Fibroblast of skin of abdomen (primary cell): Measurements from ENCODE around the gene SYNJ2.
A peak's percentile ranks its signal among the peaks of the same experiment; 100 is the strongest.

ENCODE experiments used
- DNase-seq: peaks from one replicate; pipeline ENCODE4 v3.0.0-alpha.2; 2013

Gene SYNJ2

GRCh38 chr6:157997893-157998608 is 16.4 kb downstream of the SYNJ2 start:
- no peak for DNase-seq

DNA sequence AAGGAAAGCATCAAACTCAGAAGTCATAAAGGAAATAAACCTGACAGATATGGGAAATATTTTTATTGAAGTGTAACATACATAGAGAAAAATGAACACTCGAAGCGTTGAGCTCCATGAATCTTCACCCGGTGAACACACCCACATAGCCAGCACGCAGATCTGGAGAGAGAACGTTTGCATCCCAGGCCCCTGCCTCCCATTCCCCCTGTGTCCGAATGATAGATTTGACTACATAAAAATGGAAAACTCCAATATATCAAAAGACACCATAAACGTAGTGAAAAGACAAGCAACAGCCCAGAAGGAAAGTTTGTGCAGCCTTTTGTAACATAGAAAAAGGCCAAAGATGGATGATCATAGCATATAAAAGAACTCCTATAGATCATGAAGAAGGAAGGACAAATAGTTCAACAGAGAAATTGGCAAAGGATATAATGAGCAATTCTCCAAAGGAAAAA is 17.1 kb downstream of the SYNJ2 start:
- no peak for DNase-seq

- DNase-seq = no peak
These were observed 17.7 kb downstream of the SYNJ2 start for GRCh38 chr6:157999168-158000051.

GRCh38 chr6:158000530-158001307 is 19.1 kb downstream of the SYNJ2 start:
- no peak for DNase-seq

DNA sequence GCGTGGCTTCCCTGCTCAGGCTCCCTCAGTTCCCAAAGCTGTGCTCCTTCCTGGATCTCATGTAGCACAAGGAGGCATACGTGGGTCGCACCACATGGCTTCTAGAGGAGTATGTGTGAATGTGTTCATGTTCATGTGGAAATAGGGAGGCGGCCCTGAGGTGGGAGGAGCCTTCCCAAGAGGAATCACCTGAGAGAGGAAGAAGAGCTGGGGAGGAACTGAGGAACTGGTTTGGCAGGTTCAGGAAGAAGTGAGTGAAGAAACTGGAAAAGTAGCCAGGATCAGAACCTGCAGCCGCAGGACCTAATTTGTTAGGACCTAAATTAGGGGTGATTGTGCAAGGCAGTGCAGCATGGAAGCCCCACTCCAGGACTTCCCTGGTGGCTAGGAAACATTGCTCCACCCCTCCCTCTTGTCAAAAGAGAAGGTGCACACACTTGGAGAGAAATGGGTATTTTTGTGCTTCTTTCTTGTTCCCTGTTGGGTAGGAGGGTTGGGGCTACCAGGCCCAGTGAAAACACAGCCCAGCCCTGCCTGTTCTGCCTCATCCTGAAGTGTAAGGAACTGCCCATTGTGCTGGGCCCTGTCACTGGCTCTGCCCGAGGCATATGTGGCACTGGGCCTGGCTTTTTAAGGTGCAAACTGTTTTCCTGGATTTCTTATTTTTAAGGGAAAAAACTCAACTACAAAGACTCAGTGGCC is 20.7 kb downstream of the SYNJ2 start:
- no peak for DNase-seq

DNA sequence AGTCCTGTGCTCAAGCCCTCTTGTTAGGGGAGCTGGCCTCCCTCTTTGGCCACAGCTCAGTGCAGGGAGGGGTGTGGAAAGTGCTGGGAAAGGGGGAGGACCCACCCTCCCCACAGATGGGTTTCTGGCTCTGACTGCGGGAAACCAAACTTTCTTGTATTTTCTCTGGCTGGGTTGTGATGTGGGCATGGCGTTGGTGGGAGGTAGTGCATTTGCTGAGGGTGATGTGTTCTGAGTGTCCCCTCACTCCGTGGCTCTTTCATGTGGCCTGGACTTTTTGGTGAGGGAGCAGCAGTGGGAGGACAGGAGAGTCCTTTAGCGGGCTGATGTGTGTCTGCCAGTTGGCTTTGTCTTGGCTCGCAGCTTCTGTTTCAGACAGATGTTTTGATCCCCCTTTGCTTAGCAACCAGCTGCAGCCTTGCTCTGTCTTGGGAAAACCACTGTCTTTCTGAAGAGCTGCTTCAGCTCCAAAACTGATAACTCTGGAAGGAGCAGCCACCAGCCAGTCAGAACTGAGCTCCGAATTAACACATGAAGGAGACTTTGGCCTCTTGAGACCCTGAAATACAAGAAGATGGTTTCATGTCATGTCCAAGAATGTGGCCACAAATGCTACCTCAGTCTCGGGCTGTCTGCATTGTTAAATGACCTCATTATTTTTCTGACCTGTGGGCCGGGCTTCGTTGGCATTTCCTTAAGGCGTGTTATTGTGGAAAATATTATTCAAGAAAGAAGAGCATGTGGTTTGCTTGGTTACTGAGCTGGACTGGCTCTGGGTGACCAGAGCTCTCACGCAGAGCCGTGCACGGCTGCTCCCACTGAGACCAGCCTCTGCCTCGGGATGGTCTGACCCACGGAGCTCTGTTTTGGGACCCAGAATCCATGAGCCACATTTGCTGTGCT is 21.5 kb downstream of the SYNJ2 start:
- DNase-seq = peak; percentile 73

GRCh38 chr6:158003910-158004700 is 22.4 kb downstream of the SYNJ2 start:
- no peak for DNase-seq

GRCh38 chr6:158004701-158005095 is 23.0 kb downstream of the SYNJ2 start:
- no peak for DNase-seq

DNA sequence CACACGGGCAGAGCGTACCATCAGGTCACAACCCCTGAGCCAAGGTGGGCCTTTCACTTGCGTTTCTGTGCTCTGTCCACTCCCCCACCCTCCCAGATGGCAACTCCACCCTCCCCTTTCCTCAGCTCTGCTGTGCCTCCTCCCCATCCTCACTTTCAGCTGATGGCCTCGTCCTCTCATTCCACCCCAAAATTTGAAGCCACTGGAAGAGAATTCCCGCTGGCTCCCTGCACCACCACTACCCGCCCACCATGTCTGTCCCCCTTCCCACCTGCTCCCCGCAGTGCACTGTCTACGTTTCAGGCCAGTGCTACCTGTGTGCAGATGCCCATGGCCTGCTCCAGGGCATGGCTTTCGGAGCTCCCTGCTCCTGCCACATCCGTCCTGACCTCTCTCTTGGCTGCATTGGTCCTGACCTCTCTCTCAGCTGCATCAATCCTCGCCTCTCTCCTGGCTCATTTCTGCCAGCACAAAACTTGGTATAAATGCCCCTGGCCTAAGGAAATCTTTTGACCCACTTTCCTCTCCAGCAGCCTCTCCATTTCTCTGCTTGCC is 24.0 kb downstream of the SYNJ2 start:
- DNase-seq = no peak

GRCh38 chr6:158006331-158006730 is 24.7 kb downstream of the SYNJ2 start:
- no peak for DNase-seq

DNA sequence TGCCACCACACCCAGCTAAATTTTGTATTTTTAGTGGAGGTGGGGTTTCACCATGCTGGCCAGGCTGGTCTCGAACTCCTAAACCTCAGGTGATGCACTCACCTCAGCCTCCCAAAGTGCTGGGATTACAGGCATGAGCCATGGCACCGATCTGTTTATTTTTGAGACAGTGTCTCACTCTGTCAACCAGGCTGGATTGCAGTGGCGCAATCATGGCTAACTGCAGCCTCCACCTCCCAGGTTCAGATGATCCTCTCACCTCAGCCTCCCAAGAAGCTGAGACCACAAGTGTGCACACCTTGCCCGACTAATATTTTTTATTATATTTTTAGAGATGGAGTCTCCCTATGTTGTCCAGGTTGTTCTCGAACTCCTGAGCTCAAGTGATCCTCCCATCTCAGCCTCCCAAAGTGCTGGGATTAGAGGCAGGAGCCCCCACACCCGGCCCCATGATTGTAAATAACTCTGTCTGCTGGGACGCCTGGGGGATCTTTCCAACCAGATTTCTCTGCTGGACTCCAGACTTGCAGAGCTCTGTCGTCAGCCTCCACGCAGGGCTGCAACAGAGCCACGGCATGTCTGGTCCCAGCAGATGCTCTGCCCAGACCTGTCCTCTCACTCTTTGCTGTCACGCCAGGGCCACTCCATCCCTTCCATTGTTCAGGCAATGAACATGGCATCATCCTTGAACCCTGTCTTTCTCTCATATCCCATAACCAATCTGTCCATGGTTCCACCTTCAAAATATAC is 25.3 kb downstream of the SYNJ2 start:
- no peak for DNase-seq

- no peak for DNase-seq
These were observed 27.1 kb downstream of the SYNJ2 start for GRCh38 chr6:158008864-158009113.

GRCh38 chr6:158009114-158009891 is 27.6 kb downstream of the SYNJ2 start:
- peak; percentile 88 for DNase-seq

- DNase-seq = no peak
These were observed 28.4 kb downstream of the SYNJ2 start for GRCh38 chr6:158009935-158010585.

DNA sequence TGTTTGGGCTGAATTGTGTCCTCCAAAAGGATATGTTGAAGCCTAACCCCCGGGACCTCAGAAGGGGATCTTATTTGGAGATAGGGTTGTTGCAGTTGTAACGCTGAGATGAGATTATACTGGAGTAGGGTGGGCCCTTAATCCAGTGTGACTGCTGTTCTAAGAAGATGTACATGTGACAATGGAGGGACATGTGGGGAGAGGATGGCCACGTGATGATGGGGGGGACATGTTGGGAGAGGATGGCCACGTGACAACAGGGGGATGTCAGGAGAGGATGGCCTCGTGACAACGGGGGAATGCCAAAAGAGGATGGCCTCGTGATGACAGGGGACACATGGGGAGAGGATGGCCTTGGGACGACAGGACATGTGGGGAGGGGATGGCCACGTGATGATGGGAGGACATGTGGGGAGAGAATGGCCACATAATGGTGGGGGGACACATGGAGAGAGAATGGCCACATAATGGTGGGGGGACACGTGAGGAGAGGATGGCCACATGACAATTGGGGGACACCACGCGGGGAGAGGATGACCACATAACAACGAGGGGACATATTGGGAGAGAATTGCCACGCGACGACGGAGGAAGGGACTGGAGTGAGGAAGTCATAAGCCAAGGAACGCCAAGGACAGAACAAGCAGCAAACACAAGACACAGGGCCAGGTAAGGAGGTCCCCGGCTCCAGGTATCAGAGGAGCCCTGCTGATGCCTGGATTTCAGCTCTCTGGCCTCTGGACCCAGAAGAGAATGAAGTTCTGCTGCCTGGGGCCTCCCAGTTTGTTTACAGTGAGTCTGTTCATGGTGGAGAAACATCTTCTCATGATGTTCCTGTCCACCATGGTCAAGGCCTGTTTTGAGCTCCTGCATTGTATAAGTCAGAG is 29.2 kb downstream of the SYNJ2 start:
- DNase-seq = no peak

GRCh38 chr6:158011478-158011920 is 29.8 kb downstream of the SYNJ2 start:
- no peak for DNase-seq

- no peak for DNase-seq
These were observed 30.4 kb downstream of the SYNJ2 start for GRCh38 chr6:158011980-158012566.
